ENCODE measurements around the gene RELL1.

RELL1 gene

GRCh38 chr4:37662861-37663390 is 23.2 kb downstream of the RELL1 start:
- no peak overlapping the region for H3K27ac ChIP-seq
- no peak for TF ChIP-seq CTCF (IDR thresholded peaks at IDR 0.05)
- no peak overlapping the region for H2AFZ ChIP-seq
- no peaks in the 10 kb centered on the region for H3K79me2 ChIP-seq
- H3K27me3 ChIP-seq (ENCODE audit: control insufficient read depth, insufficient read depth, low read length): no peaks in the 10 kb centered on the region
- no peaks in the 10 kb centered on the region for H3K36me3 ChIP-seq (ENCODE audit: control insufficient read depth, insufficient read depth, low read length)
- no peak overlapping the region for H3K4me2 ChIP-seq (ENCODE audit: low read length)
- H3K4me1 ChIP-seq: no peaks in the 10 kb centered on the region
- no peaks in the 10 kb centered on the region for H3K9me3 ChIP-seq (ENCODE audit: control insufficient read depth, low read length)
- no peak overlapping the region for H3K4me3 ChIP-seq (ENCODE audit: low read depth, low read length)
- no peak overlapping the region for H3K9ac ChIP-seq

- no peak overlapping the region for H3K27ac ChIP-seq
- H3K27me3 ChIP-seq (ENCODE audit: control insufficient read depth, insufficient read depth, low read length): no peaks in the 10 kb centered on the region
- no peaks in the 10 kb centered on the region for H3K4me1 ChIP-seq
- no peaks in the 10 kb centered on the region for H3K9me3 ChIP-seq (ENCODE audit: control insufficient read depth, low read length)
- H3K79me2 ChIP-seq: no peaks in the 10 kb centered on the region
- H3K4me3 ChIP-seq (ENCODE audit: low read depth, low read length): no peak overlapping the region
- H3K36me3 ChIP-seq (ENCODE audit: control insufficient read depth, insufficient read depth, low read length): no peaks in the 10 kb centered on the region
- H3K4me2 ChIP-seq (ENCODE audit: low read length): no peak overlapping the region
- no peak overlapping the region for H3K9ac ChIP-seq
- no peak for TF ChIP-seq CTCF (IDR thresholded peaks at IDR 0.05)
- no peak overlapping the region for H2AFZ ChIP-seq
Measured at GRCh38 chr4:37662251-37662650, 23.9 kb downstream of the RELL1 start.

GRCh38 chr4:37661772-37662171 is 24.4 kb downstream of the RELL1 start:
- TF ChIP-seq CTCF (IDR thresholded peaks at IDR 0.05): no peak
- Histone ChIP-seq H3K27ac (no peak overlapping the region), H2AFZ (no peak overlapping the region), H3K9ac (no peak overlapping the region), H3K4me2 (ENCODE audit: low read length) (no peak overlapping the region), H3K4me1 (no peaks in the 10 kb centered on the region), H3K9me3 (ENCODE audit: control insufficient read depth, low read length) (no peaks in the 10 kb centered on the region), H3K27me3 (ENCODE audit: control insufficient read depth, insufficient read depth, low read length) (no peaks in the 10 kb centered on the region), H3K79me2 (no peaks in the 10 kb centered on the region), H3K36me3 (ENCODE audit: control insufficient read depth, insufficient read depth, low read length) (no peaks in the 10 kb centered on the region), H3K4me3 (ENCODE audit: low read depth, low read length) (no peak overlapping the region)

- Histone ChIP-seq H2AFZ (no peak overlapping the region), H3K4me3 (ENCODE audit: low read depth, low read length) (no peak overlapping the region), H3K9ac (no peak overlapping the region), H3K9me3 (ENCODE audit: control insufficient read depth, low read length) (no peaks in the 10 kb centered on the region), H3K27me3 (ENCODE audit: control insufficient read depth, insufficient read depth, low read length) (no peaks in the 10 kb centered on the region), H3K4me1 (no peaks in the 10 kb centered on the region), H3K79me2 (no peaks in the 10 kb centered on the region), H3K36me3 (ENCODE audit: control insufficient read depth, insufficient read depth, low read length) (no peaks in the 10 kb centered on the region), H3K4me2 (ENCODE audit: low read length) (no peak overlapping the region), H3K27ac (no peak overlapping the region)
- no peak for TF ChIP-seq CTCF (IDR thresholded peaks at IDR 0.05)
Measured at GRCh38 chr4:37659696-37660095, 26.5 kb downstream of the RELL1 start.

GRCh38 chr4:37656649-37657048 is 29.5 kb downstream of the RELL1 start:
- no peaks in the 10 kb centered on the region for H3K36me3 ChIP-seq (ENCODE audit: control insufficient read depth, insufficient read depth, low read length)
- H3K4me3 ChIP-seq (ENCODE audit: low read depth, low read length): no peak overlapping the region
- H2AFZ ChIP-seq: no peak overlapping the region
- no peak overlapping the region for H3K9ac ChIP-seq
- H3K27ac ChIP-seq: no peak overlapping the region
- H3K4me2 ChIP-seq (ENCODE audit: low read length): no peak overlapping the region
- H3K79me2 ChIP-seq: no peaks in the 10 kb centered on the region
- no peaks in the 10 kb centered on the region for H3K9me3 ChIP-seq (ENCODE audit: control insufficient read depth, low read length)
- H3K27me3 ChIP-seq (ENCODE audit: control insufficient read depth, insufficient read depth, low read length): no peaks in the 10 kb centered on the region
- no peak for TF ChIP-seq CTCF (IDR thresholded peaks at IDR 0.05)
- no peaks in the 10 kb centered on the region for H3K4me1 ChIP-seq
